ENCODE data around the gene ZNF678.

ZNF678 gene

GRCh38 chr1:227607336-227607898 lies 44.1 kb downstream of the ZNF678 start:
- Histone ChIP-seq H3K79me1 (replicated peaks; ENCODE audit: low read length, poor library complexity, severe bottlenecking) (peaks cover 33% of the 10 kb centered on the region), H3K14ac (ENCODE audit: low read length in 2 of 2) (no peak overlapping the region), H3K23ac (ENCODE audit: low read length in 2 of 2) (no peak overlapping the region), H3K4me1 (ENCODE audit: control insufficient read depth, insufficient read depth, low read depth, low read length) (no peaks in the 10 kb centered on the region), H3K9ac (ENCODE audit: low read length) (no peak overlapping the region), H2BK5ac (ENCODE audit: low read depth, low read length, poor library complexity, severe bottlenecking) (no peak overlapping the region), H2BK120ac (ENCODE audit: low read depth, low read length) (no peak overlapping the region), H4K91ac (ENCODE audit: low read length) (no peak overlapping the region), H3K27me3 (ENCODE audit: control insufficient read depth in 1 of 2, insufficient read depth in 1 of 2, low read length in 2 of 2) (no peaks in the 10 kb centered on the region), H2BK15ac (ENCODE audit: low read depth, poor library complexity, severe bottlenecking) (no peak overlapping the region), H4K8ac (ENCODE audit: low read length) (no peak overlapping the region), H3K4me3 (ENCODE audit: insufficient read depth in 1 of 2, low read depth in 1 of 2, low read length in 2 of 2) (no peak overlapping the region), H3K9me3 (ENCODE audit: control insufficient read depth, low read length) (peaks cover 72% of the 10 kb centered on the region), H2AK5ac (ENCODE audit: low read length, severe bottlenecking) (no peak overlapping the region), H3K4me2 (ENCODE audit: low read length, poor library complexity, severe bottlenecking) (no peak overlapping the region), H2AFZ (ENCODE audit: low read depth, low read length) (no peak overlapping the region), H3K4ac (ENCODE audit: low read depth in 1 of 2, low read length in 2 of 2) (no peak overlapping the region), H3K18ac (ENCODE audit: low read depth in 1 of 2, low read length in 2 of 2) (no peak overlapping the region), H3K36me3 (ENCODE audit: control insufficient read depth in 1 of 2, insufficient read depth in 2 of 2, low read depth in 1 of 2, low read length in 2 of 2) (peaks cover 8 to 9% of the 10 kb centered on the region in 2 experiments), H3K27ac (ENCODE audit: low read length, poor library complexity, severe bottlenecking) (no peak overlapping the region), H2BK12ac (ENCODE audit: low read length in 2 of 2) (no peak overlapping the region)
- no peak for DNase-seq
- 100% methylated on average over 1 of the region's 3 CpGs for WGBS

DNA sequence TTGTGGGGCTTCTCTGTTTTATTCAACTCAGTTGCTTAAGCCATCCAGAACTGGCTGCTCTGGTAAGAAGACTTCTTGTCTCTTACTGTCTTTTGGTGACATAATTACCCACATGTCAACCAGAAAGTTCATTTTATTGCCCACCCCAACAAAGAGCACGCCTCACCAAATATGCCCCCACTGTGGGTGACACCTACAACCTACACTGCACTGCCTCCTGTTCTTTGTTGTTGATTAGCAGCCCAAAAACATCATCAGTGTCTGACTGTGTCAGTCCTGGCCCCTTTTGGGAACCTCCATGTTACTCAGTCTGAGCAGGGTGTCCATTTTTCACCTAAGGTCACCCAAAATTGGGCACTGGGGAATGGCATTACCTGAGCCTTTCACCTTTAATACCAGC lies 49.3 kb downstream of the ZNF678 start:
- Histone ChIP-seq H3K14ac (ENCODE audit: low read length in 2 of 2) (no peak overlapping the region), H3K4me3 (ENCODE audit: insufficient read depth in 1 of 2, low read depth in 1 of 2, low read length in 2 of 2) (no peak overlapping the region), H2BK120ac (ENCODE audit: low read depth, low read length) (no peak overlapping the region), H3K36me3 (ENCODE audit: control insufficient read depth in 1 of 2, insufficient read depth in 2 of 2, low read depth in 1 of 2, low read length in 2 of 2) (peaks cover 13 to 16% of the 10 kb centered on the region in 2 experiments), H3K27me3 (ENCODE audit: control insufficient read depth in 1 of 2, insufficient read depth in 1 of 2, low read length in 2 of 2) (no peaks in the 10 kb centered on the region), H2AFZ (ENCODE audit: low read depth, low read length) (no peak overlapping the region), H4K8ac (ENCODE audit: low read length) (no peak overlapping the region), H2AK5ac (ENCODE audit: low read length, severe bottlenecking) (no peak overlapping the region), H3K79me1 (replicated peaks; ENCODE audit: low read length, poor library complexity, severe bottlenecking) (peaks cover 54% of the 10 kb centered on the region), H4K91ac (ENCODE audit: low read length) (no peak overlapping the region), H3K4me1 (ENCODE audit: control insufficient read depth, insufficient read depth, low read depth, low read length) (no peaks in the 10 kb centered on the region), H3K27ac (ENCODE audit: low read length, poor library complexity, severe bottlenecking) (no peak overlapping the region), H2BK12ac (ENCODE audit: low read length in 2 of 2) (no peak overlapping the region), H3K4me2 (ENCODE audit: low read length, poor library complexity, severe bottlenecking) (no peak overlapping the region), H3K9ac (ENCODE audit: low read length) (no peak overlapping the region), H2BK15ac (ENCODE audit: low read depth, poor library complexity, severe bottlenecking) (no peak overlapping the region), H2BK5ac (ENCODE audit: low read depth, low read length, poor library complexity, severe bottlenecking) (no peak overlapping the region), H3K18ac (ENCODE audit: low read depth in 1 of 2, low read length in 2 of 2) (no peak overlapping the region), H3K9me3 (ENCODE audit: control insufficient read depth, low read length) (peaks cover 88% of the 10 kb centered on the region), H3K4ac (ENCODE audit: low read depth in 1 of 2, low read length in 2 of 2) (no peak overlapping the region), H3K23ac (ENCODE audit: low read length in 2 of 2) (no peak overlapping the region)
- 95% methylated on average over 1 of the region's 1 CpG for WGBS
- no peak for DNase-seq

GRCh38 chr1:227613526-227613925 lies 50.2 kb downstream of the ZNF678 start:
- Histone ChIP-seq H3K23ac (ENCODE audit: low read length in 2 of 2) (no peak overlapping the region), H3K9ac (ENCODE audit: low read length) (no peak overlapping the region), H3K14ac (ENCODE audit: low read length in 2 of 2) (no peak overlapping the region), H4K91ac (ENCODE audit: low read length) (no peak overlapping the region), H4K8ac (ENCODE audit: low read length) (no peak overlapping the region), H3K27me3 (ENCODE audit: control insufficient read depth in 1 of 2, insufficient read depth in 1 of 2, low read length in 2 of 2) (no peaks in the 10 kb centered on the region), H3K9me3 (ENCODE audit: control insufficient read depth, low read length) (peaks cover 88% of the 10 kb centered on the region), H2BK12ac (ENCODE audit: low read length in 2 of 2) (no peak overlapping the region), H3K4me3 (ENCODE audit: insufficient read depth in 1 of 2, low read depth in 1 of 2, low read length in 2 of 2) (no peak overlapping the region), H3K4me1 (ENCODE audit: control insufficient read depth, insufficient read depth, low read depth, low read length) (no peaks in the 10 kb centered on the region), H2AK5ac (ENCODE audit: low read length, severe bottlenecking) (no peak overlapping the region), H3K18ac (ENCODE audit: low read depth in 1 of 2, low read length in 2 of 2) (no peak overlapping the region), H3K36me3 (ENCODE audit: control insufficient read depth in 1 of 2, insufficient read depth in 2 of 2, low read depth in 1 of 2, low read length in 2 of 2) (peaks cover 13 to 21% of the 10 kb centered on the region in 2 experiments), H3K27ac (ENCODE audit: low read length, poor library complexity, severe bottlenecking) (no peak overlapping the region), H2BK5ac (ENCODE audit: low read depth, low read length, poor library complexity, severe bottlenecking) (no peak overlapping the region), H3K4ac (ENCODE audit: low read depth in 1 of 2, low read length in 2 of 2) (no peak overlapping the region), H3K4me2 (ENCODE audit: low read length, poor library complexity, severe bottlenecking) (no peak overlapping the region), H2BK15ac (ENCODE audit: low read depth, poor library complexity, severe bottlenecking) (no peak overlapping the region), H3K79me1 (replicated peaks; ENCODE audit: low read length, poor library complexity, severe bottlenecking) (peaks cover 62% of the 10 kb centered on the region), H2AFZ (ENCODE audit: low read depth, low read length) (no peak overlapping the region), H2BK120ac (ENCODE audit: low read depth, low read length) (no peak overlapping the region)
- WGBS: 88% methylated on average over 1 of the region's 1 CpG
- DNase-seq: no peak

DNA sequence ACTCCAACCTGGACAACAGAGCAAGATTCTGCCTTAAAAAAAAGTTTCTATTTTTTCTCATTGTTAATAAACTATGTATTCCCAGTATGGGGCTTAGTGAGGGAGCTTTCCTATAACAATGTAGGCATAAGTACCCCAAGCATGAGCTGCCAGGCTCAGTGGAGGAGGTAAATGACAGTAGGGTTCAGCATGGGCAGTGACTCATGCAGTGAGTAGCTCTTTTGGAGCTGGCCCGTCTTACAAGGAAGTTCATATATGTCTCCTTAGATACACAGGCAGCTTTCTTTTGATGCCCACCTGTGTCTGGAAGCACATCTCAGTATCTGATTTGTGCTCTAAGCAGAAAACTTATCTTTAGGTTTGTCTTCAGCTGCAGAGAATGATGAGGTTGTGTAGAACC lies 57.9 kb downstream of the ZNF678 start:
- peaks cover 75% of the 10 kb centered on the region for H3K9me3 ChIP-seq (ENCODE audit: control insufficient read depth, low read length)
- no peak overlapping the region for H2BK5ac ChIP-seq (ENCODE audit: low read depth, low read length, poor library complexity, severe bottlenecking)
- no peak overlapping the region for H3K14ac ChIP-seq (ENCODE audit: low read length in 2 of 2)
- H3K27me3 ChIP-seq (ENCODE audit: control insufficient read depth in 1 of 2, insufficient read depth in 1 of 2, low read length in 2 of 2): no peaks in the 10 kb centered on the region
- H3K79me1 ChIP-seq (replicated peaks; ENCODE audit: low read length, poor library complexity, severe bottlenecking): peaks cover 55% of the 10 kb centered on the region
- no peak overlapping the region for H3K4me2 ChIP-seq (ENCODE audit: low read length, poor library complexity, severe bottlenecking)
- H3K18ac ChIP-seq (ENCODE audit: low read depth in 1 of 2, low read length in 2 of 2): no peak overlapping the region
- no peak for DNase-seq
- WGBS: 100% methylated on average over 1 of the region's 1 CpG
- H4K91ac ChIP-seq (ENCODE audit: low read length): no peak overlapping the region
- no peak overlapping the region for H3K27ac ChIP-seq (ENCODE audit: low read length, poor library complexity, severe bottlenecking)
- no peak overlapping the region for H2BK15ac ChIP-seq (ENCODE audit: low read depth, poor library complexity, severe bottlenecking)
- H3K36me3 ChIP-seq (ENCODE audit: control insufficient read depth in 1 of 2, insufficient read depth in 2 of 2, low read depth in 1 of 2, low read length in 2 of 2): peaks cover 0 to 11% of the 10 kb centered on the region in 2 experiments
- H2AFZ ChIP-seq (ENCODE audit: low read depth, low read length): no peak overlapping the region
- H3K9ac ChIP-seq (ENCODE audit: low read length): no peak overlapping the region
- no peak overlapping the region for H3K4ac ChIP-seq (ENCODE audit: low read depth in 1 of 2, low read length in 2 of 2)
- no peaks in the 10 kb centered on the region for H3K4me1 ChIP-seq (ENCODE audit: control insufficient read depth, insufficient read depth, low read depth, low read length)
- no peak overlapping the region for H4K8ac ChIP-seq (ENCODE audit: low read length)
- no peak overlapping the region for H2BK120ac ChIP-seq (ENCODE audit: low read depth, low read length)
- no peak overlapping the region for H3K23ac ChIP-seq (ENCODE audit: low read length in 2 of 2)
- no peak overlapping the region for H2BK12ac ChIP-seq (ENCODE audit: low read length in 2 of 2)
- H2AK5ac ChIP-seq (ENCODE audit: low read length, severe bottlenecking): no peak overlapping the region
- H3K4me3 ChIP-seq (ENCODE audit: insufficient read depth in 1 of 2, low read depth in 1 of 2, low read length in 2 of 2): no peak overlapping the region

Data from mesenchymal stem cell (in vitro differentiated cells and primary cell).